Ishikawa (cell line): Measurements from ENCODE around the gene EML1.

Experiments
- CEBPB ChIP-seq: IDR thresholded peaks from 2 replicates; pipeline ENCODE4 v1.6.1; 2012
- CREB1 ChIP-seq: IDR thresholded peaks from 2 replicates; pipeline ENCODE4 v1.6.1; 2012; ENCODE audit warnings: low read depth
- EGR1 ChIP-seq: IDR thresholded peaks from 2 replicates; pipeline ENCODE4 v1.6.1; 2012
- EP300 ChIP-seq: IDR thresholded peaks from 2 replicates; pipeline ENCODE4 v1.6.1; 2012; ENCODE audit warnings: borderline replicate concordance
- FOXM1 ChIP-seq: IDR thresholded peaks from 2 replicates; pipeline ENCODE4 v1.6.1; 2012; ENCODE audit warnings: low read depth, borderline replicate concordance
- NFIC ChIP-seq: IDR thresholded peaks from 2 replicates; pipeline ENCODE4 v1.6.1; 2012
- RAD21 ChIP-seq: IDR thresholded peaks from 2 replicates; pipeline ENCODE4 v1.6.1; 2012; ENCODE audit warnings: low read depth
- TAF1 ChIP-seq: IDR thresholded peaks from 2 replicates; pipeline ENCODE4 v1.6.1; 2012; ENCODE audit warnings: low read depth, mild to moderate bottlenecking
- TCF12 ChIP-seq: IDR thresholded peaks from 2 replicates; pipeline ENCODE4 v1.6.1; 2012; ENCODE audit warnings: low read depth
- TEAD4 ChIP-seq: IDR thresholded peaks from 2 replicates; pipeline ENCODE4 v1.6.1; 2012
- USF1 ChIP-seq: IDR thresholded peaks from 2 replicates; pipeline ENCODE4 v1.6.1; 2012
- YY1 ChIP-seq: IDR thresholded peaks from 2 replicates; pipeline ENCODE4 v1.6.1; 2012; ENCODE audit warnings: low read depth
- ZBTB7A ChIP-seq: IDR thresholded peaks from 2 replicates; pipeline ENCODE4 v1.6.1; 2012; ENCODE audit warnings: low read depth
- TF ChIP-seq, protein P1 (sequence below): IDR thresholded peaks from 2 replicates; pipeline ENCODE4 v1.6.1; 2012
- TF ChIP-seq, protein P2 (sequence below): IDR thresholded peaks from 2 replicates; pipeline ENCODE4 v1.6.1; 2012; ENCODE audit warnings: low read depth, mild to moderate bottlenecking

EML1 gene

DNA sequence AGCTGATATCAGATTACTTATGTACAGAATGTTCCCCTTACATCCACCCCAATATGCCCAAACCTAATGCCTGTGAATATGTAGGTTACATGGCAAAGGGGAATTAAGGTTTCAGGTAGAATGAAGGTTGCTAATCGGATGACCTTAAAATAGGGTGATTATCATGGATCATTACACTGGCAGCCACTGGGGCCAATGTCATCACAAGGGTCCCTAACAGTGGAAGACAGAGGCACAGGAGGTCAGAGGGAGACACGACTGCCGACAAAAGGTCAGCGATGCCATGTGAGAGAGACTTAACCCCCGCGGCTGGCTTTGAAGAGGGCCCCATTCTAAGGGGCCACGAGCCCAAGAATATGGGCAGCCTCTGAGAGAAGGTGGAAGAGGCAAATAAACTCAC is 165.2 kb downstream of the EML1 start:
- TF ChIP-seq CEBPB: no peak
- TF ChIP-seq CREB1: no peak
- TF ChIP-seq ZBTB7A: no peak
- TF ChIP-seq, protein P1, sequence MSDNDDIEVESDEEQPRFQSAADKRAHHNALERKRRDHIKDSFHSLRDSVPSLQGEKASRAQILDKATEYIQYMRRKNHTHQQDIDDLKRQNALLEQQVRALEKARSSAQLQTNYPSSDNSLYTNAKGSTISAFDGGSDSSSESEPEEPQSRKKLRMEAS: no peak
- TF ChIP-seq EGR1: no peak
- TF ChIP-seq RAD21: no peak
- TF ChIP-seq NFIC: no peak
- no peak for TF ChIP-seq TAF1
- TF ChIP-seq YY1: no peak
- TF ChIP-seq FOXM1: no peak
- TF ChIP-seq TEAD4: no peak
- TF ChIP-seq, protein P2, sequence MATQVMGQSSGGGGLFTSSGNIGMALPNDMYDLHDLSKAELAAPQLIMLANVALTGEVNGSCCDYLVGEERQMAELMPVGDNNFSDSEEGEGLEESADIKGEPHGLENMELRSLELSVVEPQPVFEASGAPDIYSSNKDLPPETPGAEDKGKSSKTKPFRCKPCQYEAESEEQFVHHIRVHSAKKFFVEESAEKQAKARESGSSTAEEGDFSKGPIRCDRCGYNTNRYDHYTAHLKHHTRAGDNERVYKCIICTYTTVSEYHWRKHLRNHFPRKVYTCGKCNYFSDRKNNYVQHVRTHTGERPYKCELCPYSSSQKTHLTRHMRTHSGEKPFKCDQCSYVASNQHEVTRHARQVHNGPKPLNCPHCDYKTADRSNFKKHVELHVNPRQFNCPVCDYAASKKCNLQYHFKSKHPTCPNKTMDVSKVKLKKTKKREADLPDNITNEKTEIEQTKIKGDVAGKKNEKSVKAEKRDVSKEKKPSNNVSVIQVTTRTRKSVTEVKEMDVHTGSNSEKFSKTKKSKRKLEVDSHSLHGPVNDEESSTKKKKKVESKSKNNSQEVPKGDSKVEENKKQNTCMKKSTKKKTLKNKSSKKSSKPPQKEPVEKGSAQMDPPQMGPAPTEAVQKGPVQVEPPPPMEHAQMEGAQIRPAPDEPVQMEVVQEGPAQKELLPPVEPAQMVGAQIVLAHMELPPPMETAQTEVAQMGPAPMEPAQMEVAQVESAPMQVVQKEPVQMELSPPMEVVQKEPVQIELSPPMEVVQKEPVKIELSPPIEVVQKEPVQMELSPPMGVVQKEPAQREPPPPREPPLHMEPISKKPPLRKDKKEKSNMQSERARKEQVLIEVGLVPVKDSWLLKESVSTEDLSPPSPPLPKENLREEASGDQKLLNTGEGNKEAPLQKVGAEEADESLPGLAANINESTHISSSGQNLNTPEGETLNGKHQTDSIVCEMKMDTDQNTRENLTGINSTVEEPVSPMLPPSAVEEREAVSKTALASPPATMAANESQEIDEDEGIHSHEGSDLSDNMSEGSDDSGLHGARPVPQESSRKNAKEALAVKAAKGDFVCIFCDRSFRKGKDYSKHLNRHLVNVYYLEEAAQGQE: no peak
- TF ChIP-seq USF1: no peak
- no peak for TF ChIP-seq TCF12
- TF ChIP-seq EP300: no peak

DNA sequence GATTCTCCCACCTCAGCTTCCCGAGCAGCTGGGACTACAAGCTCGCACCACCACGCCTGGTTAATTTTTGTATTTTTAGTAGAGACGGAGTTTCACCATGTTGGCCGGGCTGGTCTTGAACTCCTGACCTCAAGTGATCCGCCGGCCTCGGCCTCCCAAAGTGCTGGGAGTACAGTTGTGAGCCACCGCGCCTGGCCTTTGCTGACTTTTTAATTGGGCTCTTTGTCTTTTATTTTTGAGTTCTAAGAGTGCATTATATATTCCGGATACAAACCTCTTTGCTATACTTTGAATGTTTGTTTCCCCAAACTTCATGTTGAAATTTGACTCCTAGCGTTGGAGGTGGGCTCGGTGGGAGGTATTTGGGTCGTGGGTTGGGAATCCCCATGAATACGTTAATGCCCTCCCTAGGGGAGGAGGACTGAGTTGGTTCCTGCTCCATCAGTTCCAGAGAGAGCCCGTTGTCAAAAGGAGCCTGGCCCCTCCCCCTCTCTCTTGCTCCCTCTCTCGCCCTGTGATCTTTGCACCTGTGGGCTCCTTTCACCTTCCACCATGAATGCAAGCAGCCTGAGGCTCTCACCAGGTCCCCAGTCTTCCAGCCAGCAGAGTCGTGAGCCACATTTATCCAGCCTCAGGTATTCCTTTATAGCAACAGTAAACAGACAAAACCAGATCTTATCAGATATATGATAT is 168.8 kb downstream of the EML1 start:
- TF ChIP-seq, protein P1: no peak
- TF ChIP-seq TAF1 (no peak), FOXM1 (no peak), TCF12 (no peak), YY1 (no peak), CEBPB (no peak), NFIC (no peak), EGR1 (no peak), ZBTB7A (no peak), RAD21 (no peak), USF1 (no peak), CREB1 (no peak), TEAD4 (no peak), EP300 (no peak)
- TF ChIP-seq, protein P2: no peak

DNA sequence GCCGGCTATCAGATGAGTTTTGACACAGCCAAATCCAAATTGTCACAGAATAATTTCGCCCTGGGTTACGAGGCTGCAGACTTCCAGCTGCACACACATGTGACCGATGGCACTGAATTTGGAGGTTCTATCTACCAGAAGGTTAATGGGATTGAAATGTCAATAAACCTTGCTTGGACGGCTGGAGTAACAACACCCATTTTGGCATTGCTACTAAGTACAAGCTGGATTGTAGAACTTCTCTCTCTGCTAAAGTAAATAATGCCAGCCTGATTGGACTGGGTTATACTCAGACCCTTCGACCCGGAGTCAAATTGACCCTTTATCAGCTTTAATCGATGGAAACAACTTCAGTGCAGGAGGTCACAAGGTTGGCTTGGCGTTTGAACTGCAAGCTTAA is 171.8 kb downstream of the EML1 start:
- no peak for TF ChIP-seq YY1
- TF ChIP-seq, protein P1: no peak
- TF ChIP-seq TAF1: no peak
- no peak for TF ChIP-seq RAD21
- no peak for TF ChIP-seq ZBTB7A

DNA sequence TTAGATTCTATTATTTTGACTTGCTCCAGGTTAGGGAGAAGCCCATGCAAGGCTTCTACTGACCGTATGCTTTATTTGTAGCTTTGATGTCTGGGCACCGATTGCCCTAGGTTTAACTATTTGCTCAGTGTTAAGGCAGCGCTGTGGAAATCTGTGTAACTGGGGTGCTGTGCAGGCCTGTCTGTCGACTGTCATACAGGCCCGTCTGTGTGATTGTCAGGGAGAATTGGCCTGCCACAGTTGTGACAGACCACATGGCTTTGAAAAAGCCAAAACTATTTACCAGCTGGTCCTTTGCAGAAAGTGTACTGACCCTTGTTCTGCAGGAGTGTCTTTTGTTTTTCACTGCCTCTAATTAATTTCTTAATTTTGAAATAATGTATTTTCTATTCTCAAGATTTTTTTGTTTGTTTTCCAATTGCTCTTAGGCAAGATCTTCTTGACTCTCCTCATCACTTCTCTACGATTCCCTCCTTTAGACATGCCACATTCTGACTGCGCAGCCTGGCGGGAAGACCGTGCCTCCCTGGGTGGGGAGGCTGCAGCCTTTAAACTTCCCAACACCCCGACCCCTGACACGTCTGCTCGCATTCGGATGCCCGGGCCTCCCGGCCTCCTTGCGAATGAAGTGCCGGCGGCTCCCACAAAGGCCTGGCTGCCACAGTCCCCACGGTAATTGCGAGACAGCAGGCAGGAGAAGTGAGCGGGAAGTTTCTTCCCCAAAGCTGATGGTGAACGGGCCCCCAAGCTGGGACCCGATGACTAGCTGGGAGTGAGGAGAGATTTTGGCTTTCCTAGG is 173.0 kb downstream of the EML1 start:
- TF ChIP-seq EP300 (no peak), TAF1 (no peak), TEAD4 (no peak)

DNA sequence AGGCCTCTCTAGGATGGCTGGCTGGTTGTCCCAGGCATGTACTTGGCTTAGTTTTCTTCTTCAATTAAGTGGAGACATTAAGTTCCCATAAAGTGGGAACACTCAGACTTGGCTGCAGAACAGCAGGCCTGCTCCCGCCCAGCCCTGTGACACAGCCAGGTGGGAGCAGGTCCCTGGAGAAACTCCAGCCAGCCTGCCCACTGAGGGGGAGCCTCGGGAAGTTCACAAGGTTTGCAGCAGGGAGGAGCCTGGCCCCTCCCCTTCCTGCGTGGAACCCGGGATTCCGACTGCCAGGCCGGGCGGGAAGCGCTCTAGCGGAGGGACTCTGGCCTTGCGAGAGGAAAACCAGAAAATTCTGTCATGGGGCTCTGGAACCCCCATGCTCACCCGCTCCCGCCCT is 173.7 kb downstream of the EML1 start:
- TF ChIP-seq CEBPB: no peak
- TF ChIP-seq, protein P2: no peak
- TF ChIP-seq CREB1: no peak
- TF ChIP-seq EP300: no peak
- no peak for TF ChIP-seq EGR1
- TF ChIP-seq USF1: no peak
- no peak for TF ChIP-seq ZBTB7A
- TF ChIP-seq, protein P1: no peak
- no peak for TF ChIP-seq YY1
- TF ChIP-seq FOXM1: no peak
- no peak for TF ChIP-seq RAD21
- TF ChIP-seq TAF1: no peak
- TF ChIP-seq TCF12: no peak
- no peak for TF ChIP-seq NFIC
- TF ChIP-seq TEAD4: no peak
